Measurements from ENCODE around the gene SERINC3. TPM values are rescaled to one million over a fixed set of nuclear protein-coding genes. Genes with fewer than 3 reads are reported as not detected.

SERINC3 gene
- total and polyA plus RNA-seq, 12 donors = 38.9 to 116 (median 97.4) TPM

DNA sequence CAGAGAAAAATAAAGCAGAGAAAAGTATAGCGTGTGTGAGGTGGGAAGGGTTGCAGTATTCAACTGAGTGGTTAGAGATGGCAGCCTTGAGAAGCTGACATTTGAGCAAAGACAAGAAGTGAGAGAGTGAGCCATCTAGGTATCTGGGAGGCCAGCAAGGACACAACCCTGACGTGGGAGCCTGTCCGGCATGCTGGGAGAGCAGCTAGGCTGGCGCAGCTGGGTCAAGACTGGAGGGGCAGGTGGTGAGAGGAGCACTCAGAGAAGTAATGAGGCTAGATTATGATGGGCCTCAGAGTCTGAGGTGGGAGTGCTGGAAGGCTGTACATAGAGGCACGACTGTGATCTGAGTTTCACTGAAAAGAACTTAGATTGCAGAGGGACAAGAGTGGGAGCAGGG lies 33.3 kb downstream of the SERINC3 start:
- no peaks in the 10 kb centered on the region for H3K9me3 ChIP-seq
- H3K36me3 ChIP-seq = peaks cover 0 to 100% (median 31%) of the 10 kb centered on the region in 9 donors
- H3K4me1 ChIP-seq = peaks cover 0 to 16% (median 6%) of the 10 kb centered on the region in 9 donors
- no peak overlapping the region for H3K4me3 ChIP-seq
- intact Hi-C loops (cut with DNase I) = loop anchor here in 1 of 10 donors (10.0 kb wide), 1 partner anchor 246 kb away; no protein-coding TSS in a partner anchor
- H3K27ac ChIP-seq = no peak overlapping the region
- TF ChIP-seq, protein P1, sequence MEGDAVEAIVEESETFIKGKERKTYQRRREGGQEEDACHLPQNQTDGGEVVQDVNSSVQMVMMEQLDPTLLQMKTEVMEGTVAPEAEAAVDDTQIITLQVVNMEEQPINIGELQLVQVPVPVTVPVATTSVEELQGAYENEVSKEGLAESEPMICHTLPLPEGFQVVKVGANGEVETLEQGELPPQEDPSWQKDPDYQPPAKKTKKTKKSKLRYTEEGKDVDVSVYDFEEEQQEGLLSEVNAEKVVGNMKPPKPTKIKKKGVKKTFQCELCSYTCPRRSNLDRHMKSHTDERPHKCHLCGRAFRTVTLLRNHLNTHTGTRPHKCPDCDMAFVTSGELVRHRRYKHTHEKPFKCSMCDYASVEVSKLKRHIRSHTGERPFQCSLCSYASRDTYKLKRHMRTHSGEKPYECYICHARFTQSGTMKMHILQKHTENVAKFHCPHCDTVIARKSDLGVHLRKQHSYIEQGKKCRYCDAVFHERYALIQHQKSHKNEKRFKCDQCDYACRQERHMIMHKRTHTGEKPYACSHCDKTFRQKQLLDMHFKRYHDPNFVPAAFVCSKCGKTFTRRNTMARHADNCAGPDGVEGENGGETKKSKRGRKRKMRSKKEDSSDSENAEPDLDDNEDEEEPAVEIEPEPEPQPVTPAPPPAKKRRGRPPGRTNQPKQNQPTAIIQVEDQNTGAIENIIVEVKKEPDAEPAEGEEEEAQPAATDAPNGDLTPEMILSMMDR (IDR thresholded peaks at IDR 0.05) = no peak
- no peaks in the 10 kb centered on the region for H3K27me3 ChIP-seq
- 80 to 87% methylated on average over 5 of the region's 5 CpGs for WGBS, 2 donors
- ATAC-seq = no peak
- no peak for DNase-seq

GRCh38 chr20:44485830-44486198 lies 36.1 kb downstream of the SERINC3 start:
- WGBS, 2 donors = 73 to 76% methylated on average over 2 of the region's 2 CpGs
- Histone ChIP-seq H3K4me1 (peaks cover 0 to 8% (median 0%) of the 10 kb centered on the region in 9 donors), H3K36me3 (peaks cover 0 to 98% (median 23%) of the 10 kb centered on the region in 9 donors), H3K27ac (no peak overlapping the region), H3K9me3 (no peaks in the 10 kb centered on the region), H3K4me3 (no peak overlapping the region), H3K27me3 (no peaks in the 10 kb centered on the region)
- intact Hi-C loops (cut with DNase I) = loop anchor here in 1 of 10 donors (10.0 kb wide), 1 partner anchor 249 kb away; no protein-coding TSS in a partner anchor
- no peak for ATAC-seq
- DNase-seq = no peak
- TF ChIP-seq, protein P1 (IDR thresholded peaks at IDR 0.05) = no peak

DNA sequence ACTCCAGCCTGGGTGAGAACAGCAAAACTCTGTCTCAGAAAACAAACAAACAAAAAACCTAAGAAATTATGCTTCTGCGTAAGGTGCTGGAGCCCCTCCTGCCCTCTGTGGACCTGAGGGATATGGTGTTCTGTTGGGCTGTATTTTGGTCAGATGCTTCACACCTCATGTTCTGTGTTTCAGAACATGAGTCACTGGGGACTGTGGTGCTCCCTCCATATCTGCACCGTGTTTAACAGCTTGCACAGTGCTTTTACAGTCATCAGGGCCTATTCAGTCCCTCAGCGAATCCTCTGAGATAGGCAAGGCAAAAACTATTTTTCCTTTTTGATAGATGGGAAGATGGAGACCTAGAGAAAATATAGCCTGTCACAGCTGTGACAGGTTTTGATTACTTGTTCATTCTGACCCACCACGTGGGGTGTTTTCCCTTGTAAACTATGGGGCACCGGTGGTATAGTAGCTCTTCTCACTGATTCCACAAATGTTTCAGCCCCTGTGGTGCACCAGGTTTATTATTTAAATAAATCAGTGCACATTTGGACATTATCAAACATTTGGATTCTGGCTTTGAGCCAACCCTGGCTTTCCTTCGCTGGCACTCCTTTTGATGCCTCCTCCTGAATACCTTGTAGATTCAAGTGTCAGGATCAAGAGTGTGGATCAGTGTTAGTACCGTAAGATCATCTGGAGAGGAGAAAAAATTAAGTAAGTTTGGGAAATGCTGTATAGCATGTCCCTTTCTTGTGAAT lies 36.6 kb downstream of the SERINC3 start:
- ATAC-seq = peak in 1 of 8 donors; percentile 36
- H3K9me3 ChIP-seq = no peaks in the 10 kb centered on the region
- no peaks in the 10 kb centered on the region for H3K27me3 ChIP-seq
- H3K36me3 ChIP-seq = peaks cover 0 to 98% (median 27%) of the 10 kb centered on the region in 9 donors
- no peak overlapping the region for H3K4me3 ChIP-seq
- intact Hi-C loops (cut with DNase I) = loop anchor here in 1 of 10 donors (10.0 kb wide), 1 partner anchor 250 kb away; no protein-coding TSS in a partner anchor
- no peak overlapping the region for H3K27ac ChIP-seq
- WGBS, 2 donors = 87% methylated on average over 7 of the region's 7 CpGs
- TF ChIP-seq, protein P1 (IDR thresholded peaks at IDR 0.05) = no peak
- no peak for DNase-seq
- peaks cover 0 to 8% (median 0%) of the 10 kb centered on the region in 9 donors for H3K4me1 ChIP-seq

GRCh38 chr20:44483112-44483511 lies 38.8 kb downstream of the SERINC3 start:
- H3K9me3 ChIP-seq = no peaks in the 10 kb centered on the region
- 86 to 97% methylated on average over 5 of the region's 5 CpGs for WGBS, 2 donors
- TF ChIP-seq, protein P1 (IDR thresholded peaks at IDR 0.05) = no peak
- DNase-seq = no peak
- intact Hi-C loops (cut with DNase I) = loop anchor here in 1 of 10 donors (10.0 kb wide), 1 partner anchor 252 kb away; no protein-coding TSS in a partner anchor
- no peaks in the 10 kb centered on the region for H3K27me3 ChIP-seq
- H3K4me1 ChIP-seq = peaks cover 0 to 8% (median 0%) of the 10 kb centered on the region in 9 donors
- peaks cover 0 to 86% (median 18%) of the 10 kb centered on the region in 9 donors for H3K36me3 ChIP-seq
- H3K4me3 ChIP-seq = no peak overlapping the region
- ATAC-seq = no peak
- no peak overlapping the region for H3K27ac ChIP-seq

All from heart right ventricle (tissue), 16 donors.